Measurements from ENCODE around the gene OTUB2.

GRCh38 chr14:94029671-94030203 lies 3.6 kb downstream of the OTUB2 start:
- TF ChIP-seq CTCF (conservative IDR thresholded peaks at IDR 0.05) (no peak), ZFX (IDR thresholded peaks at IDR 0.05) (no peak)

Data from C4-2B (cell line).